Osteoblast (primary cell): ENCODE measurements around the gene OPN1SW. TPM values are rescaled to one million over a fixed set of nuclear protein-coding genes. Genes with fewer than 3 reads are reported as not detected.

Source experiments
- DNase-seq: peaks from one replicate; pipeline ENCODE4 v3.0.0; 2011; ENCODE audit warnings: low spot score, mixed read lengths; ENCODE audit not compliant: insufficient read length; ENCODE audit errors: missing footprints
- H2AFZ ChIP-seq: 2 replicates; pipeline ENCODE4 v1.6.0; 2011; ENCODE audit warnings: mild to moderate bottlenecking, low read length
- H3K27ac ChIP-seq: 2 replicates; pipeline ENCODE4 v1.5.1; 2011; ENCODE audit warnings: mild to moderate bottlenecking, low read depth, low read length, moderate library complexity
- H3K27me3 ChIP-seq: 2 replicates; pipeline ENCODE4 v1.6.0; 2012; ENCODE audit warnings: mild to moderate bottlenecking, control low read depth, inconsistent platforms, low read length, moderate library complexity; ENCODE audit not compliant: insufficient read depth
- H3K36me3 ChIP-seq: 2 replicates; pipeline ENCODE4 v1.5.1; 2011; ENCODE audit warnings: mild to moderate bottlenecking, low read length, control low read depth, moderate library complexity; ENCODE audit not compliant: insufficient read depth
- H3K4me1 ChIP-seq: 2 replicates; pipeline ENCODE4 v1.5.1; 2011; ENCODE audit warnings: mild to moderate bottlenecking, low read length, control low read depth, moderate library complexity; ENCODE audit not compliant: insufficient read depth
- H3K4me2 ChIP-seq: 2 replicates; pipeline ENCODE4 v1.6.0; 2011; ENCODE audit warnings: mild to moderate bottlenecking, low read length; ENCODE audit not compliant: insufficient read depth
- H3K4me3 ChIP-seq: fragments of 200-600 bp; sonication (generic); 3 replicates; pipeline ENCODE4 v1.5.1; 2012; ENCODE audit warnings: mild to moderate bottlenecking, low read length, inconsistent platforms; ENCODE audit not compliant: insufficient read depth
- H3K79me2 ChIP-seq: 2 replicates; pipeline ENCODE4 v1.6.0; 2012; ENCODE audit warnings: mild to moderate bottlenecking, low read length, control low read depth, inconsistent platforms; ENCODE audit not compliant: insufficient read depth
- H3K9me3 ChIP-seq: 2 replicates; pipeline ENCODE4 v1.5.1; 2011; ENCODE audit warnings: low read depth, low read length, control low read depth
- H4K20me1 ChIP-seq: 2 replicates; pipeline ENCODE4 v1.6.0; 2012; ENCODE audit warnings: mild to moderate bottlenecking, low read length, control low read depth; ENCODE audit not compliant: insufficient read depth
- CTCF ChIP-seq: IDR thresholded peaks from 2 replicates; pipeline ENCODE4 v1.5.1; 2011; ENCODE audit warnings: mild to moderate bottlenecking, low read depth, low read length, moderate library complexity; ENCODE audit errors: extremely low read depth
- total RNA-seq: library from RNA; depleted of rRNA; stranded (reverse); fragments of >200 nt; gene quantifications from 2 replicates; pipeline ENCODE4 v1.2.3, GENCODE V29; 2012

OPN1SW gene
- total RNA-seq, 1 donor: not detected

GRCh38 chr7:128810473-128810872 is 34.9 kb upstream of the OPN1SW start:
- no peaks in the 10 kb centered on the region for H3K9me3 ChIP-seq
- peaks cover 5% of the 10 kb centered on the region for H3K36me3 ChIP-seq
- no peak for DNase-seq
- H2AFZ ChIP-seq: no peak overlapping the region
- no peak for TF ChIP-seq CTCF
- no peak overlapping the region for H3K4me2 ChIP-seq
- no peaks in the 10 kb centered on the region for H4K20me1 ChIP-seq
- no peaks in the 10 kb centered on the region for H3K79me2 ChIP-seq
- H3K27ac ChIP-seq: no peak overlapping the region
- no peaks in the 10 kb centered on the region for H3K27me3 ChIP-seq
- no peaks in the 10 kb centered on the region for H3K4me1 ChIP-seq
- H3K4me3 ChIP-seq: no peak overlapping the region

GRCh38 chr7:128809363-128809762 is 33.8 kb upstream of the OPN1SW start:
- Histone ChIP-seq H3K27me3 (no peaks in the 10 kb centered on the region), H3K79me2 (no peaks in the 10 kb centered on the region), H3K27ac (no peak overlapping the region), H3K4me2 (no peak overlapping the region), H3K4me1 (no peaks in the 10 kb centered on the region), H3K36me3 (peaks cover 5% of the 10 kb centered on the region), H3K4me3 (no peak overlapping the region), H3K9me3 (no peaks in the 10 kb centered on the region), H2AFZ (no peak overlapping the region), H4K20me1 (no peaks in the 10 kb centered on the region)
- no peak for DNase-seq
- TF ChIP-seq CTCF: no peak

- no peak overlapping the region for H3K27ac ChIP-seq
- no peak overlapping the region for H3K4me3 ChIP-seq
- H4K20me1 ChIP-seq: no peaks in the 10 kb centered on the region
- H2AFZ ChIP-seq: no peak overlapping the region
- no peaks in the 10 kb centered on the region for H3K4me1 ChIP-seq
- no peak for DNase-seq
- H3K9me3 ChIP-seq: no peaks in the 10 kb centered on the region
- no peak overlapping the region for H3K4me2 ChIP-seq
- H3K79me2 ChIP-seq: no peaks in the 10 kb centered on the region
- no peaks in the 10 kb centered on the region for H3K27me3 ChIP-seq
- no peak for TF ChIP-seq CTCF
- H3K36me3 ChIP-seq: peaks cover 5% of the 10 kb centered on the region
Observed at GRCh38 chr7:128807191-128807590, 31.6 kb upstream of the OPN1SW start.

- Histone ChIP-seq H3K4me1 (no peaks in the 10 kb centered on the region), H3K36me3 (peaks cover 5% of the 10 kb centered on the region), H2AFZ (no peak overlapping the region), H3K4me3 (no peak overlapping the region), H3K27ac (no peak overlapping the region), H3K4me2 (no peak overlapping the region), H3K9me3 (no peaks in the 10 kb centered on the region), H3K27me3 (no peaks in the 10 kb centered on the region), H4K20me1 (no peaks in the 10 kb centered on the region), H3K79me2 (no peaks in the 10 kb centered on the region)
- TF ChIP-seq CTCF: no peak
- no peak for DNase-seq
Observed at GRCh38 chr7:128805225-128805624, 29.6 kb upstream of the OPN1SW start.
